ENCODE measurements around the gene UBR1. TPM values are rescaled to one million over a fixed set of nuclear protein-coding genes. Genes with fewer than 3 reads are reported as not detected.

UBR1 gene
- total RNA-seq, 1 experiment from 2014 or later, result 22.2 TPM

DNA sequence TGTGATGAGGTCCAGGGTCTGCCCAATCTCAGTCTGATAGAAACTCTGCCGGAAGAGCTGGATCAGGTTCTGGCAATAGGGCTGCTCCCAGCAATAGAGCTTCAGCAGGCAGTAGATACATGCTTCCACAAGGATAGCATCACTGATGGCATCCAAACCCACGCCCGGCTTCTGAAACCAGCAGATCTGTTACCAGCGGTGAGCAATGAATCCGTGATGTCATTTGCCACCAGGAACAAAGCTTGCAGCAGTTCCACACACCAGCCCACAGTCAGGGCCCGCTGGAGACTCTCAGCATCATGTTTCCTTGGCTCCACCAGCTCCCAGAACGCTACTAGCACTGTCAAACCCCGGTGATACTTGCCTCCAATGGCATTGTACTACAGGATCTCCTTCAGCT, 166.0 kb downstream of the UBR1 start:
- H2AK5ac ChIP-seq (ENCODE audit: insufficient read length, low read length), result no peak overlapping the region
- no peak overlapping the region for H3K27ac ChIP-seq (ENCODE audit: insufficient read length, low read depth, low read length)
- H3K27ac Mint-ChIP-seq, result no peak overlapping the region
- H3K4me2 ChIP-seq (ENCODE audit: insufficient read depth, insufficient read length, low read length), result no peak overlapping the region
- no peak overlapping the region for H3K23ac ChIP-seq (ENCODE audit: insufficient read length, low read depth, low read length)
- H2BK120ac ChIP-seq (ENCODE audit: low read depth, low read length, poor library complexity, severe bottlenecking), result no peak overlapping the region
- no peaks in the 10 kb centered on the region for H3K9me3 ChIP-seq (ENCODE audit: control insufficient read depth, low read depth, low read length)
- H3K9me3 Mint-ChIP-seq, result peaks cover 0 to 2% of the 10 kb centered on the region in 2 experiments; a peak in 1 of 5 replicates
- H3K79me1 ChIP-seq (ENCODE audit: insufficient read depth, low read depth, low read length, poor library complexity, severe bottlenecking), result no peaks in the 10 kb centered on the region
- no peak overlapping the region for H3K14ac ChIP-seq (ENCODE audit: insufficient read depth, low read length)
- H3K4ac ChIP-seq (ENCODE audit: low read depth, low read length), result no peak overlapping the region
- H3K56ac ChIP-seq (ENCODE audit: insufficient read length, low read depth, low read length), result no peak overlapping the region
- no peak overlapping the region for H2BK15ac ChIP-seq (ENCODE audit: low read depth, low read length)
- H3K4me1 ChIP-seq (ENCODE audit: insufficient read depth, low read length), result no peaks in the 10 kb centered on the region
- no peaks in the 10 kb centered on the region for H3K27me3 Mint-ChIP-seq (ENCODE audit: low read depth)
- H2BK5ac ChIP-seq (ENCODE audit: insufficient read length, low read length), result no peak overlapping the region
- H3K27me3 ChIP-seq (ENCODE audit: insufficient read depth, low read length), result no peaks in the 10 kb centered on the region
- H2AFZ ChIP-seq (ENCODE audit: low read length), result no peak overlapping the region
- H3K36me3 Mint-ChIP-seq (ENCODE audit: insufficient read depth in 1 of 3, low read depth in 3 of 3), result peaks cover 0 to 8% (median 3%) of the 10 kb centered on the region in 3 experiments; a peak in 4 of 7 replicates
- no peaks in the 10 kb centered on the region for H4K20me1 ChIP-seq (ENCODE audit: control insufficient read depth, insufficient read depth, insufficient read length)
- no peak overlapping the region for H4K91ac ChIP-seq (ENCODE audit: insufficient read length, low read depth, low read length)
- H3K18ac ChIP-seq (ENCODE audit: insufficient read length, low read depth, low read length), result no peak overlapping the region
- no peak overlapping the region for H3T11ph ChIP-seq (ENCODE audit: low read length)
- no peak overlapping the region for H4K5ac ChIP-seq (ENCODE audit: insufficient read length, low read depth, low read length)
- H3K23me2 ChIP-seq (ENCODE audit: insufficient read length, low read depth, low read length, poor library complexity, severe bottlenecking), result no peaks in the 10 kb centered on the region
- no peak for DNase-seq
- WGBS (ENCODE audit: extremely low coverage, insufficient read length, low lambda C conversion rate), result no CpG with 5 or more reads among the region's 8 CpGs
- H4K8ac ChIP-seq (replicated peaks; ENCODE audit: insufficient read length, low read depth, low read length), result no peak overlapping the region
- H3K4me3 Mint-ChIP-seq, result no peak overlapping the region
- H2BK12ac ChIP-seq (ENCODE audit: insufficient read length, low read depth, low read length), result no peak overlapping the region
- H3K4me1 Mint-ChIP-seq, result no peaks in the 10 kb centered on the region
- no peaks in the 10 kb centered on the region for H3K79me2 ChIP-seq (ENCODE audit: insufficient read depth, low read length)
- no peak overlapping the region for H3K9ac ChIP-seq (ENCODE audit: extremely low read depth, insufficient read length, low read length)
- TF ChIP-seq, protein P1, sequence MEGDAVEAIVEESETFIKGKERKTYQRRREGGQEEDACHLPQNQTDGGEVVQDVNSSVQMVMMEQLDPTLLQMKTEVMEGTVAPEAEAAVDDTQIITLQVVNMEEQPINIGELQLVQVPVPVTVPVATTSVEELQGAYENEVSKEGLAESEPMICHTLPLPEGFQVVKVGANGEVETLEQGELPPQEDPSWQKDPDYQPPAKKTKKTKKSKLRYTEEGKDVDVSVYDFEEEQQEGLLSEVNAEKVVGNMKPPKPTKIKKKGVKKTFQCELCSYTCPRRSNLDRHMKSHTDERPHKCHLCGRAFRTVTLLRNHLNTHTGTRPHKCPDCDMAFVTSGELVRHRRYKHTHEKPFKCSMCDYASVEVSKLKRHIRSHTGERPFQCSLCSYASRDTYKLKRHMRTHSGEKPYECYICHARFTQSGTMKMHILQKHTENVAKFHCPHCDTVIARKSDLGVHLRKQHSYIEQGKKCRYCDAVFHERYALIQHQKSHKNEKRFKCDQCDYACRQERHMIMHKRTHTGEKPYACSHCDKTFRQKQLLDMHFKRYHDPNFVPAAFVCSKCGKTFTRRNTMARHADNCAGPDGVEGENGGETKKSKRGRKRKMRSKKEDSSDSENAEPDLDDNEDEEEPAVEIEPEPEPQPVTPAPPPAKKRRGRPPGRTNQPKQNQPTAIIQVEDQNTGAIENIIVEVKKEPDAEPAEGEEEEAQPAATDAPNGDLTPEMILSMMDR (conservative IDR thresholded peaks at IDR 0.05), result no peak
- no peak overlapping the region for H2BK20ac ChIP-seq (ENCODE audit: low read depth, low read length, poor library complexity, severe bottlenecking)
